Measurements from ENCODE around the gene CDH1.
"Not testable (repeated sequence)": the region's sequence is repeated elsewhere in the genome, so short reads cannot be mapped to it uniquely, and the experiment has no call there.

Gene CDH1

GRCh38 chr16:68790944-68791343 lies 53.9 kb downstream of the CDH1 start:
- DNase-seq = no peak

- DNase-seq = no peak
Measured at GRCh38 chr16:68792465-68793324, 55.6 kb downstream of the CDH1 start.

DNA sequence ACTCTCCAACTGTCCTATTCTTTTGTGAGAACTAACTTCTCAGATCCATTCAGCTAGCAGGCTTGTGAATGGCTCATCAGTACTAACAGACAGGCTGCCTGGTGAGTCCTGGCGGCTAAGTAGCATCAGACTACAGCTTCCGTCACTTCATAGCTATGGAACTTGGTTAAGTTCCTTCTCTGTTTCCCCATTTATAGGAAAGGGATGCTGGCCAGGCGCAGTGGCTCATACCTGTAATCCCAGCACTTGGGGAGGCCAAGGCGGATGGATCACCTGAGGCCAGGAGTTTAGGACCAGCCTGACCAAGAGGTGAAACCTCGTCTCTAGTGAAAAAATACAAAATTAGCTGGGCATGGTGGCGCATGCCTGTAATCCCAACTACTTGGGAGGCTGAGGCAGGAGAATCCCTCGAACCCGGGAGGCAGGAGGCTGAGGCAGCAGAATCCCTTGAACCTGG lies 56.3 kb downstream of the CDH1 start:
- DNase-seq = no peak

DNA sequence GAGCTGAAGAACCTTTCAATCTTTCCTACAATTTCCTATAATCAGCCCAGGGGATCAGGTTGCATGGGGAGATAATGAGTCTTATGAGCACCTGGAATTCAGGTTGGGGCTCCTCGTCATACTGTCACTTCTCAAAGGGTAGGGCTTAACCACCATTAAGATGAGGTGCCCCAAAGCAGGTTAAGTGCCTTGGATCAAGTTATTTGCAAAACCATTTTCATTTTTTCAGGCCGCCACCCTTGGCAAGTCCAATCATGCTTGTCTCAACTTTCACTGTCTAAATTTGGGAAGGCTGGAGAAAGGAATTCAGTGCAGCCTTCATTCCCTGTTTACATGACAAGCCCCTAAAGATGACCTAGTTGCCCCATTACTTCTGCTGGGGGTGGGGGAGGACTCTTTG lies 61.3 kb downstream of the CDH1 start:
- peak; percentile 15 for DNase-seq

GRCh38 chr16:68800257-68800875 lies 63.3 kb downstream of the CDH1 start:
- DNase-seq = peak; percentile 74

- DNase-seq = no peak
Measured at GRCh38 chr16:68802190-68802589, 65.1 kb downstream of the CDH1 start.

DNA sequence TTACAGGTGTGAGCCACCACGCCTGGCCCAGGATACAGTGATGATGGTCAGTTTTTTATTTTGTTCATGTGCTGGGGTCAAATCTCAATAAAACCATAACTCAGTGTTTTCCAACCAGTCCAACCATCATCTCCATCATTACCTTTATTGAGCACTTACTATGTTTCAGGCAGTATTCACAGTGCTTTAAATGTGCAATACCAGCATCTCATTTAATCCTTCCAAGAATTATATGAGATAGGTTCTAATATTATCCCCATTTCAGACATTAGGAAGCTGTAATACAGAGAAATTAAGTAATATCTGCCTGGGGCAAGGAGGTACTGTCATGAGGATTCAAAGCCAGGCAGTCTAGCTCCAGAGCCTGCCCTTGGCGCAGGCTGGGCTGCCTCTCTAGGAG lies 69.3 kb downstream of the CDH1 start:
- DNase-seq = no peak

DNA sequence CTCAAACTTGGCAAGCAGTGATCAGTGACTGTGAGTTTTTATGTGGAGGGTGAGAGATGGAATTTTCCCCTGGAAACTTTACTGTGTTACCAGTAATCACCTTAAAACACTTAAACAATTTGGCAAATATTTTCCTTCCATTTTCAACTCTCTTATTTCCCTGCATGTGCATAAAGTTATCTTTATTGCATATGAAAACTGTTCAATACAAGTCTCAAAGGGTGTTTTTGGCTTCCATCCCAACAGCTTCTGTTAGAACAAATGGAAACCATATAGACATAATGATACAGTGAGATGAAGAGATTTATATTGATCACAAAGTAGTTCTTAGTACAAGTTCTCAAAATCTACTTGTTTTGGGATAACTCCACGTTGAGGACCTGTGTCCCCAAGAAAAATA lies 69.9 kb downstream of the CDH1 start:
- DNase-seq = no peak

GRCh38 chr16:68814516-68814915 lies 77.4 kb downstream of the CDH1 start:
- DNase-seq = no peak

DNA sequence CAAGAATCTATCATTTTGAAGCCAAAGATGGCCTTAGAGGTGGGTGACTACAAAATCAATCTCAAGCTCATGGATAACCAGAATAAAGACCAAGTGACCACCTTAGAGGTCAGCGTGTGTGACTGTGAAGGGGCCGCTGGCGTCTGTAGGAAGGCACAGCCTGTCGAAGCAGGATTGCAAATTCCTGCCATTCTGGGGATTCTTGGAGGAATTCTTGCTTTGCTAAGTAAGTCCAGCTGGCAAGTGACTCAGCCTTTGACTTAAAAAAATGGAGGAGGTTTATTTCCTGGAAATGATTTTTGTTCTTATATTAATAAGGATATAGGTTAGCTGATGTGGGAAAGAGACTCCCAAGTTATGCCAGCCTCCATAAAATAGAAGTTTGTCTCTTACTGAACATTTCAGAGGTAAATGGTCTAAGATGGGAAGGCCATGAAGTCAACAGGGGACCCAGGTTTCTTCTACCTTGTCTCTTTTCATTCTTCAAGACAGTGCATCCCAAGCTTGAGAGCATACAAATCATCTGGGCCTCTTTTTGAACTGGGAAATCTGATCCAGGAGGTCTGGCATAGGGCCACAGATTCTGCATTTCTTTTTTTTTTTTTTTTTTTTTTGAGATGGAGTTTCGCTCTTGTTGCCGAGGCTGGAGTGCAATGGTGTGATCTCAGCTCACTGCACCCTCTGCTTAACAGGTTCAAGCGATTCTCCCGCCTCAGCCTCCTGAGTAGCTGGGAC lies 86.5 kb downstream of the CDH1 start:
- DNase-seq = no peak

GRCh38 chr16:68825427-68825826 lies 88.3 kb downstream of the CDH1 start:
- no peak for DNase-seq

DNA sequence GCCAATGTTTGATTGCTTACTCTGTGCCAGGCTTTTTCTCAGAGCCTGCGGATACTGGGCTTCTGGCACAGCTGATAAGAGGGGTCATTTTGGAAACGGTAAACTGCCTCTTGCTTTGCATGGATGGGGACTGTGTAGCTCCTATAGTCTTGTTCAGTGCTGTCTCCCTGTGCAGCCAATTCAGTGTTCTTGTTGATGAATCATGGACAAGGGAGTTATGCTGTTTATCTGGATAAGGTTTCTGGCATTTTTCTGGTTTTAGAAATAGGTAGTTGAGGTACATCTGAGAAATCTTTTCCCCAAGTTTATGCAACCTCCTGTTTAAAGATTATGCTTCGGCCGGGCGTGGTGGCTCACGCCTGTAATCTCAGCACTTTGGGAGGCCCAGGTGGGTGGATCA lies 89.6 kb downstream of the CDH1 start:
- DNase-seq = no peak

DNA sequence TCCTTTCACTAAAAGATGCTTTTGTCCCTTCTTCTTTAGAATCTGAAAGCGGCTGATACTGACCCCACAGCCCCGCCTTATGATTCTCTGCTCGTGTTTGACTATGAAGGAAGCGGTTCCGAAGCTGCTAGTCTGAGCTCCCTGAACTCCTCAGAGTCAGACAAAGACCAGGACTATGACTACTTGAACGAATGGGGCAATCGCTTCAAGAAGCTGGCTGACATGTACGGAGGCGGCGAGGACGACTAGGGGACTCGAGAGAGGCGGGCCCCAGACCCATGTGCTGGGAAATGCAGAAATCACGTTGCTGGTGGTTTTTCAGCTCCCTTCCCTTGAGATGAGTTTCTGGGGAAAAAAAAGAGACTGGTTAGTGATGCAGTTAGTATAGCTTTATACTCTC lies 96.2 kb downstream of the CDH1 start:
- DNase-seq = no peak

GRCh38 chr16:68834550-68834949 lies 97.5 kb downstream of the CDH1 start:
- no peak for DNase-seq

DNA sequence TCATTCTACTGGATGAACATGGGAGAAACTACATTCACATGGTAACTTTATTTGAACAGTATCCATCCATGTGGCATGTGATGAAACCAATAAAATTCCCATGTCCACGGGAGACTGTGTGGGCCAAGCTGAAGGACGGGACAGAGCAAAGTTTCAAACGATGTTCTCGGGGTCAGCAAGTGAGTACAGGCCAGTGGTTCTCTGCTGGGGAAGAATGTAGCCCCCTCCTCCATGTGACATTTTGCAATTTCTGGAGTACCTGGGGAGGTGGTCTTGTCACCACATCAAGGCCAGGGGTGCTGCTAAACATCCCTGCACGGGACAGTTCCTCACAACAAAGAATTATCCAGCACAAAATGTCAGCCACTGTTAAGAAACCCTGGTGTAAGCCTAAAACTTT lies 98.9 kb downstream of the CDH1 start:
- no peak for DNase-seq

DNA sequence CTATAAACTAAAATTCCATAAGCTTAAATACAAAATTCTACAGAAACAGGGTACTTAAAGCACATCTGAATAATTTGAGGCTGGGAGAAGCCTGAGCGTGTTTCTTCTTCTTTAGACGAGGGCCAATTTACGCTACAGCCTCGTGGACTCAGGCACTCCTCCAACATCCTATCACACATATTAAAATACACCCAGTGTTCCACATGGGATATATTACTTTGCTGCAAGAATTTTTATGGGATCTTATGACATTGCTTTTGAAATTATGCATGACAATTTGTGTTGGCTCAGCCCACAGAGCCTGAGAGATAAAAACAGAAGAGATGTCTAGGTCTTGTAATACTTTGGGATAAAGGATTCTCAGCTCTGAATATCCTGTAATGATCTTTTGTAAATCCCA lies 102.7 kb downstream of the CDH1 start:
- no peak for DNase-seq

GRCh38 chr16:68842964-68843481 lies 105.9 kb downstream of the CDH1 start:
- DNase-seq = not testable (repeated sequence)

GRCh38 chr16:68843482-68844210 lies 106.6 kb downstream of the CDH1 start, which contains the start of gene TANGO6:
TANGO6 (plus strand) TSS chr16:68843531; CDS start chr16:68843618, 87 bp downstream.
- peak; percentile 79 for DNase-seq

GRCh38 chr16:68844211-68844564 lies 107.1 kb downstream of the CDH1 start:
- no peak for DNase-seq

- no peak for DNase-seq
Measured at GRCh38 chr16:68848786-68849185, 111.7 kb downstream of the CDH1 start.

DNA sequence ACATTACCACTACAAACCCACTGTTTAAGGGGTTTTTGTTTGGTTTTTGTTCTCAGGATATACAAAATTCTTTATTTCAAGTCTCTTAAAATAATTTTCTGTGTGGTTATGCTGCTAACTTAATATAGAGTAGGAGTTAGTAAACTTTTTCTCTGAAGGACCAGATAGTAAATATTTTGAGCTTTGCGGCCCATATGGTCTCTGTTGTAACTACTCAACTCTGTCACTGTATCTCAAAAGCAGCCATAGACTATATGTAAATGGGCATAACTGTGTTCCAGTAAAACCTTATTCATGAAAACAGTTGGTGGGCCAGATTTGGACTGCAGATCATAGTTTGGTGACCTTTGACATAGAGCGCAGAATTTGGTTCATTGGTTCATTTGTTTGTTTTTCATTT lies 113.4 kb downstream of the CDH1 start:
- no peak for DNase-seq

GRCh38 chr16:68851601-68852000 lies 114.5 kb downstream of the CDH1 start:
- DNase-seq = no peak

- no peak for DNase-seq
Measured at GRCh38 chr16:68857479-68857878, 120.4 kb downstream of the CDH1 start.

Measured in NCI-H1436 (cell line).